NCI-H1694 (cell line): ENCODE measurements around the gene C3orf70.
"Not testable (repeated sequence)": the region's sequence is repeated elsewhere in the genome, so short reads cannot be mapped to it uniquely, and the experiment has no call there.

Experiments
- DNase-seq: peaks from one replicate; lab custom pipeline; 2025; lab: John Stamatoyannopoulos, UW

The C3orf70 gene

DNA sequence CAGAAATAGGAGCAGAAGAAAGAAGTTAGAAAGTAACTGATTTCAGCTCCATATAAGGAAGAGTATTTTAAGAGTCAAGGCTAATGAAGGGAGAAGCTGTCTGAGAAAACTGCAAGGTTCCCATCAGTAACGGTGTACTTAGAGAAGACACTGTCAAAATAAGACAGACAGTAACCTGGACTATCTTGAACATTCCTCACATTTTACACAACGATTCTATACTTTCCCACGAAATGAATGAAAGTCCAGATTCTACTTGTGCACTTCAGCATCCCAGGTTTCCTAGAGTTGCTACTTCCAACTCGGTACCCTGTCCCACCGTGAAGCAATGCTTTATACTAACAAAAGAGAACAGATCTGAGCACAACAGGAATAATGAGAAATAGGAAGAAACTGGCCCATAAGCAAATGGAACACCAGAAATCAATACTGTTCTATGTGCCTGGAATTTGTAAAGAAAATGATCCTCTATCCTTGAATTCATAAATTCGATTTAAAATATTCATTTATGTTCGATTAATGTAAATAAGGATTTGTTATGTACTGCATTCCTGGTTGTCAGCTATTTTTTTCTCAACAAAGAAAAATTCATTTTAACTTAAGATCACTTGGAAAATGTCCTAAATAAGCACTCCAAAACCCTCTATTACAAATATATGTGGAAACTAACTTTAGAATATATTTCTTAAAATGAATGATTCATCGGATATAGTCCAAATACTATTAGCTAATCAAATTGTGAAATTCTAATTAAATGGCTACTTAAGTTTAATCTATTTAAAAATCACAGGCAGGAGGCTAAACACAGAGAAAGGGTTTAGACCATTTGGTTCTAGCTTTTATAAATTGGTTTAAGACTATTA lies 1.5 kb downstream of the C3orf70 start:
- DNase-seq: no peak

GRCh38 chr3:185150561-185150960 lies 2.3 kb downstream of the C3orf70 start:
- no peak for DNase-seq

- DNase-seq: no peak
These were observed 3.3 kb downstream of the C3orf70 start for GRCh38 chr3:185149591-185149990.

- no peak for DNase-seq
These were observed 7.3 kb downstream of the C3orf70 start for GRCh38 chr3:185145511-185145910.

GRCh38 chr3:185144784-185145183 lies 8.1 kb downstream of the C3orf70 start:
- no peak for DNase-seq

DNA sequence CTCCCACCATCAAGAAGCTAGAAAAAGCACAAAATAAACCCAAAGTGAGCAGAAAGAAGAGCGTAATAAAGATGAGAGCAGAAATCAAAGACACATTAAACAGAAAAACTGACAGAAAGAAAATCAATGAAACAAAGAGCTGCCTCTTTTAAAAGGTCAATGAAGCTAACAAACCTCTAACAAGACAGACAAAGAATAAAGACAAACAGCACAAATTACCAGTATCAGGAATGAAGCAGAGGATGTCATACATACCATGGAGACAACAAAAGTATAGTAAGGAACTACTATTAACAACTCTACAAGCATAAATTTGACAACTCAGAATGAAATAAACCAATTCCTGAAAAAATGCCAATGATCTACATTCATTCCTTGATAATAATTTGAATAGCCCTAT lies 15.0 kb downstream of the C3orf70 start:
- no peak for DNase-seq

GRCh38 chr3:185134509-185134908 lies 18.4 kb downstream of the C3orf70 start:
- DNase-seq: no peak

- no peak for DNase-seq
These were observed 21.1 kb downstream of the C3orf70 start for GRCh38 chr3:185131602-185132256.

GRCh38 chr3:185129083-185129482 lies 23.8 kb downstream of the C3orf70 start:
- no peak for DNase-seq

GRCh38 chr3:185126201-185126600 lies 26.7 kb downstream of the C3orf70 start:
- no peak for DNase-seq

GRCh38 chr3:185120126-185120525 lies 32.7 kb downstream of the C3orf70 start:
- DNase-seq: no peak

DNA sequence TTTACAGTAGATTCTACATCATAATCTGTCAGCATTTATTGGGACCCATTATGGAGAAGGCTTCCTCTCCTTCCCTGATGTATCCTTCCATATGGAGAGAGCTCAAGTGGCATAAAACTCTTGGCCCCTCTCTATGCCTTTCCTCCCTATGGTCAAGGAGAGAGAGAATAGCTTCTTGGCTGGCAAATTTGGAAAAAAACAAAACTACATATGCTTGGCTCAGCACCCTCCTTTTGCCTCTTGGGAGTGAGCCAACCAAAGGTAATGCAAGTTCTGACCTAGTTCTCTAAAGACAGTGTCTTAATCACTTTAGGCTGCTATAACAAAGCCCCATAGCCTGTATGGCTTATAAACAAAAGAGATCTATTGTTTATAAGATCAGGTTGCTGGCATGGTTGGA lies 37.5 kb downstream of the C3orf70 start:
- DNase-seq: no peak

GRCh38 chr3:185114756-185115155 lies 38.1 kb downstream of the C3orf70 start:
- no peak for DNase-seq

GRCh38 chr3:185112186-185112585 lies 40.7 kb downstream of the C3orf70 start:
- no peak for DNase-seq

GRCh38 chr3:185109012-185109411 lies 43.8 kb downstream of the C3orf70 start:
- not testable (repeated sequence) for DNase-seq

DNA sequence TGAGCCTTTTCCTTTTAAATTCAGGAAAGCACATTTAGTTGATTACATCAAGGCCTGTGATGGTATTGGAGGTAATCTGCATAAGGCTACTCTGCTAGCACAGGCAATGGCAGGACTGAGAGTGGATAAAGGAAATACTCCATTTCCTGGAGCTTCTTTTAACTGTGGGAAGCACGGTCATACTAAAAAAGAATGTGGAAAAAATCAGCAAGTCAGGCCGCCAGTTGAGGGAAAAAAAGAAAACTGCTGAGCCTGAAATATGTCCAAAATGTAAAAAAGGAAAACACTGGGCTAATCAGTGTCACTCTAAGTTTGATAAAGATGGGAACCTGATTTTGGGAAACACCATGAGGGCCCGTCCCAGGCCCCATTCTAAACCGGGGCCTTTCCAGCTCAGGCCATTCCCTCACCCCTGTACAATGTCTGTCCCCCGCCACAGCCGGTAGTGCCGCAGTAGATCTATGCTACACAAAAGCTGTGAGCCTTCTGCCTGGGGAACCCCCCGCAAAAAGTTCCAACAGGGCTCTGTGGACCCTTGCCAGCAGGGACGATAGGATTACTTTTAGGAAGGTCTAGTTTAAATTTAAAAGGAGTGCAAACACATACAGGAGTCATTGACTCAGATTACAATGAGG lies 46.5 kb downstream of the C3orf70 start:
- DNase-seq: not testable (repeated sequence)

DNA sequence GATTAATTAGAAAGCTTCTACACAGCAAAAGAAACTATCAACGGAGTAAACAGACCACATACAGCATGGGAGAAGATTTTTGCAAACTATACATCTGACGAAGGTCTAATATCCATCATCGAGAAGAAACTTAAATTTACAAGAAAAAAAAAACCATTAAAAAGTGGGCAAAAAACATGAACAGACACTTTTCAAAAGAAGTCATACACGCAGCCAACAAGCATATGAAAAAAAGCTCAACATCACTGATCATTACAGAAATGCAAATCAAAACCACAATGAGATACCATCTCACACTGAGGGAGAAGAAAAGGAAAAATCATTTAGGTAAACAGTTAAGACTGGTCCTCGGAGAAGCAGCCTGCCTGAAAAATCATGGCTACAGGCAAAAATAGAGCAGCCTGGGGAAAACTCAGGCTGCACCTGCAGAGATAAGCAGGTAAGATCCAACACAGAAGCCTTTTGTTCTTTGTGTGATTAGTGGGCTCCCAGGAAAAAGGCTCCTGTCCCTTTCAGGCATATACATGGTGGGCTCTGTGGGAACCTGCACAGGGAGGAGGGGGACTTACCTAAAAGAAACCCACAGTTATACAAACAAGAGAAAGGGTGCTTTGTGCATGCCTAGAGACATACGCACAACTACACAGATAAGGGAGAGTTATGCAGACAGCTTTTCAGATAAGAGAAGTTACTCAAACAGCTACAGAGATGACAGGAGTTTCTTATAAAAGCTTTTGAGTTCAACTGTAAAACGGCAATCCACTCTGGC lies 49.3 kb downstream of the C3orf70 start:
- DNase-seq: no peak

GRCh38 chr3:185094697-185095096 lies 58.2 kb downstream of the C3orf70 start:
- no peak for DNase-seq

DNA sequence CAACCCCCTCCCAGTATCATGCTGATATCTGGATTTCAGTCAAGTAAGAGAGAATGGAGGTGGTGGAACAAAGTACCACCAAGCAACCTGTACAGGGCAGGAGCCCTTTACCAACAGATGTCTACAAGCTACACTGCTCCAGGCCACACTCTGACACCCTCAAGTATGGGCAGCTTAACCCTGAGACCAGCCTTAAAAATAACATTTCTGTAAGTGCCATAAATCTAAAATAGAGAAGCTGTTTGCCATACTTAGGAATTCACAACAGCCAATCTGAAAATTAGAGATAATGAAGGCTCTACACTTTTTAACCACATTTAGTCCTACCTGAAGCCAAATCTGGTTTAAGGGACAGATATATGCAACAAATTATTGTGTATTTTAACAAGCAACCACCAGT lies 59.7 kb downstream of the C3orf70 start:
- DNase-seq: no peak

GRCh38 chr3:185090811-185091210 lies 62.0 kb downstream of the C3orf70 start:
- no peak for DNase-seq

DNA sequence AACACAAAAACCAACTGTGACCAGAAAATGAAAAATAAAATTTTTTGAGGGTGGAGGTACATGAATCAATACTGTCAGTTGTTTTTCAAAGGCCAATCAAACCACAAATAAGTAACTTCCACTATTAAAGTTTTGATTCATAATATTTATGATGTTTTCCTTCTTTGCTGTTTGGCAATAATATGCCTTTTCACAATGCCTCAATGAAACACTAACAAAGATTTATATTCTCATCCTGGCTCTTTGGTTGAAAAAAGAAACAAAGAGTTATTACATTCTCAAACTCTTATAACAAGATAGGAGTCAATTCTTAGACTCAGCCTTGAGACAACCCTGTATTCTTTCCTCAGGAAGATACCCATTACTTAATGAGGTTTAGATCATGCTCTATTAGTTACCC lies 63.1 kb downstream of the C3orf70 start:
- DNase-seq: no peak

DNA sequence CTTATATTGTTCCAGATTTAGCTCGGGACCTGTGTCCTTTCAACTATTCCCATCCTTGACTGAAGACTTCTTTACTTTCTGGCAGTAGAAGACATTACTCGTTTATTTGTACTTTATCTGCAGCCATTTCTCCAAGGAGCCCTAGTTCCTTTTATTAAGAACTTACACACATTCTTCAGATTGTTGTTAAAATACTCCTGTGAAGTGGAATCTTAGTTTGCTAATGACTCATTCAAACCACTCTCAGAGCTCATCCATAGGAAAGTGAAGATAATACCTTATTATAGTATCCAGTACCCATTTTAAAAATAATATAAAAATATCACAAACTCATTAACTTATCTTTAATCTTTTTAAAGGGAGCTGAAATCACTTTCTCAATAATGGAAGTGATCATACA lies 63.5 kb downstream of the C3orf70 start:
- DNase-seq: no peak
